Erythroblast (primary cell): Measurements from ENCODE around the gene RGPD4.

ENCODE experiments used
- GATA1 ChIP-seq: IDR thresholded peaks from 2 replicates; pipeline ENCODE4 v1.6.1; 2011; ENCODE audit warnings: low read depth, mild to moderate bottlenecking, control low read depth, low read length, moderate library complexity
- POLR2A ChIP-seq: IDR thresholded peaks from 2 replicates; pipeline ENCODE4 v1.6.1; 2011; ENCODE audit warnings: mild to moderate bottlenecking, low read length

GRCh38 chr2:107932979-107933378, 106.3 kb downstream of the RGPD4 start:
- TF ChIP-seq POLR2A (no peak), GATA1 (no peak)
